ENCODE measurements around the gene AKR1C8. TPM values are rescaled to one million over a fixed set of nuclear protein-coding genes. Genes with fewer than 3 reads are reported as not detected.
"Not testable (repeated sequence)": the region's sequence is repeated elsewhere in the genome, so short reads cannot be mapped to it uniquely, and the experiment has no call there.

Gene AKR1C8
- total and polyA plus RNA-seq, 4 experiments from 2014 or later = 8.5 to 9.2 TPM; not detected in 2

DNA sequence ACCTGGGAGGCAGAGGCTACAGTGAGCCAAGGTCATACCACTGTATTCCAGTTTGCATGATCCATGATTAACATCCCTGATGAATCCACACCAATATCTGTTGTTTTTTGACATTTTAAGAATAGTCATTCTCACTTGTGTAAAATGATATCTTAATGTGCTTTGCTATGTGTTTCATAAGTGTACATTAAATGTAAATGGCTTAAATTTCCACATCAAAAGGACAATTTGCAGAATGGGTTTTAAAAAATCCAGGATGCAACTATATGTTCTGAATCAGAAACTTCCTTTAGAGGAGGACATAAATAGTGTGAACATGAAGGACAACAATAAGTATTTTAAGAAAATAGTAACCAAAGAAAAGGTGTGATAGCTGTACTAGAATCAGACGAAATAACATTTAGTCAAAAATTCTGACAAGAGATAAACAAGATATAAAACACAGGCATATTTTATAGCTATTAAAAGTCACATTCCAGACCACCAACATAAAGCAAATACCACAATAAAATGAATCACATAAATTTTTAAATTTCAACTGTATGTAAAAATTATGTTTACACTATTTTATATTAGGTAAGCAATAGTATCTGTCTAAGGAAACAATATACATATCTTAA lies 48.4 kb downstream of the AKR1C8 start:
- Histone ChIP-seq H3K27me3 (ENCODE audit: insufficient read depth, low read length) (no peaks in the 10 kb centered on the region), H3K36me3 (ENCODE audit: insufficient read depth, low read length) (no peaks in the 10 kb centered on the region), H3K9me3 (ENCODE audit: control insufficient read depth in 1 of 2, low read length in 2 of 2) (peaks cover 0 to 7% of the 10 kb centered on the region in 2 donors), H3K27ac (ENCODE audit: low read depth, low read length) (no peak overlapping the region), H3K4me1 (ENCODE audit: insufficient read depth, low read length) (no peaks in the 10 kb centered on the region), H3K4me3 (ENCODE audit: low read length in 2 of 2) (no peak overlapping the region)
- POLR2A ChIA-PET (ENCODE audit: partially characterized antibody) = no interaction called here
- peaks cover 23% of the 10 kb centered on the region in 2 donors for H3K36me3 Mint-ChIP-seq
- H3K4me3 Mint-ChIP-seq = no peak overlapping the region
- CTCF ChIA-PET (ENCODE audit: partially characterized antibody) = no interaction called here
- no peak for DNase-seq
- H3K27ac Mint-ChIP-seq = no peak overlapping the region
- peaks cover 0 to 3% of the 10 kb centered on the region in 2 donors for H3K27me3 Mint-ChIP-seq
- H3K4me1 Mint-ChIP-seq = no peaks in the 10 kb centered on the region
- H3K9me3 Mint-ChIP-seq = peaks cover 3 to 48% (median 32%) of the 10 kb centered on the region in 8 donors
- intact Hi-C loops (cut with micrococcal nuclease) = no loop called here

GRCh38 chr10:5135581-5135980 lies 49.4 kb downstream of the AKR1C8 start:
- intact Hi-C loops (cut with micrococcal nuclease) = no loop called here
- Mint-ChIP-seq H3K9me3 (peaks cover 3 to 46% (median 32%) of the 10 kb centered on the region in 8 donors), H3K27ac (no peak overlapping the region), H3K27me3 (peaks cover 0 to 3% of the 10 kb centered on the region in 2 donors), H3K36me3 (peaks cover 23% of the 10 kb centered on the region in 2 donors), H3K4me3 (no peak overlapping the region), H3K4me1 (no peaks in the 10 kb centered on the region)
- Histone ChIP-seq H3K4me3 (ENCODE audit: low read length in 2 of 2) (no peak overlapping the region), H3K9me3 (ENCODE audit: control insufficient read depth in 1 of 2, low read length in 2 of 2) (peaks cover 0 to 7% of the 10 kb centered on the region in 2 donors), H3K36me3 (ENCODE audit: insufficient read depth, low read length) (no peaks in the 10 kb centered on the region), H3K4me1 (ENCODE audit: insufficient read depth, low read length) (no peaks in the 10 kb centered on the region), H3K27me3 (ENCODE audit: insufficient read depth, low read length) (no peaks in the 10 kb centered on the region), H3K27ac (ENCODE audit: low read depth, low read length) (no peak overlapping the region)
- ChIA-PET CTCF (ENCODE audit: partially characterized antibody) (no interaction called here), POLR2A (ENCODE audit: partially characterized antibody) (no interaction called here)
- DNase-seq = no peak

DNA sequence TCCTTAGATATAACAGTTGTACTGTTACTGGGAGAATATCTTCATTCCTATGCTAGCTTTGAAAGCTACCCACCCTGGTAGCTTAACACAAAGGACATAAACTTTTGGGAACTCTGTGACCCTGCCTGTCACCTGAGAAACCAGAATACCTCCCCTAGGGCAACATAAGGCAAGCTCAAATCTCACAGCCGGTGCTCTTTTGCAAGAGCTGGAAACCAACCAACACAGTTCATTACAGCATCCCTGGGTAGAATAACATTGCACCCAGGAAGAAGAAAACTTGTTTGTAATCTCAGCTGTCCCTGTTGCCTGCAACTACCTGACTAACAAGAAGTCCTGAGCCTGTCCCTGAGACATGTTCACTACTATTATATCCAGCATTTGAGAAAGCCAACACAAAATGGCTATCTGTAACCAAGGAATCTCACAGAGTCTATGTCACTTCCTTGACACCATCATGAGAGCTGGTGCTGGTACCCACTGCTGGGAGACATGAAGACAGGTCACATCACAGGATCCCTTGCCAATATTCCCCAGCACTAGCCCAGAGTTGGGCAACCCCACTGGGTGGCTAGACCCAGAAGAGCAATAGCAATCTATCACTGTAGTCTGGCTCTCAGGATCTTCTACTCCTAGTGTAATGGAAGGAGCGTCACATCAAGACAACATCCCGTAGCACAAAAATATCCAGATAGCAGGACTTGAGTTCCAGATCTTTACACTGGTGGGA lies 59.5 kb downstream of the AKR1C8 start:
- H3K4me3 Mint-ChIP-seq = no peak overlapping the region
- Histone ChIP-seq H3K36me3 (ENCODE audit: insufficient read depth, low read length) (no peaks in the 10 kb centered on the region), H3K9me3 (ENCODE audit: control insufficient read depth in 1 of 2, low read length in 2 of 2) (no peaks in the 10 kb centered on the region), H3K4me3 (ENCODE audit: low read length in 2 of 2) (no peak overlapping the region), H3K27ac (ENCODE audit: low read depth, low read length) (no peak overlapping the region), H3K4me1 (ENCODE audit: insufficient read depth, low read length) (no peaks in the 10 kb centered on the region), H3K27me3 (ENCODE audit: insufficient read depth, low read length) (no peaks in the 10 kb centered on the region)
- H3K9me3 Mint-ChIP-seq = peaks cover 3 to 32% (median 17%) of the 10 kb centered on the region in 8 donors
- no peak for DNase-seq
- intact Hi-C loops (cut with micrococcal nuclease) = no loop called here
- H3K27me3 Mint-ChIP-seq = peaks cover 0 to 4% of the 10 kb centered on the region in 2 donors
- no peaks in the 10 kb centered on the region for H3K4me1 Mint-ChIP-seq
- H3K36me3 Mint-ChIP-seq = peaks cover 21 to 29% of the 10 kb centered on the region in 2 donors
- CTCF ChIA-PET (ENCODE audit: partially characterized antibody) = no interaction called here
- peak overlapping the region in 1 of 7 donors; percentile 37 for H3K27ac Mint-ChIP-seq
- POLR2A ChIA-PET (ENCODE audit: partially characterized antibody) = no interaction called here

GRCh38 chr10:5123886-5124285 lies 61.1 kb downstream of the AKR1C8 start:
- Histone ChIP-seq H3K4me1 (ENCODE audit: insufficient read depth, low read length) (no peaks in the 10 kb centered on the region), H3K4me3 (ENCODE audit: low read length in 2 of 2) (no peak overlapping the region), H3K27me3 (ENCODE audit: insufficient read depth, low read length) (no peaks in the 10 kb centered on the region), H3K27ac (ENCODE audit: low read depth, low read length) (no peak overlapping the region), H3K9me3 (ENCODE audit: control insufficient read depth in 1 of 2, low read length in 2 of 2) (no peaks in the 10 kb centered on the region), H3K36me3 (ENCODE audit: insufficient read depth, low read length) (no peaks in the 10 kb centered on the region)
- DNase-seq = no peak
- Mint-ChIP-seq H3K4me3 (no peak overlapping the region), H3K9me3 (peaks cover 3 to 29% (median 19%) of the 10 kb centered on the region in 8 donors), H3K36me3 (peaks cover 18 to 29% of the 10 kb centered on the region in 2 donors), H3K4me1 (no peaks in the 10 kb centered on the region), H3K27ac (no peak overlapping the region), H3K27me3 (peaks cover 0 to 4% of the 10 kb centered on the region in 2 donors)
- CTCF ChIA-PET (ENCODE audit: partially characterized antibody) = no interaction called here
- intact Hi-C loops (cut with micrococcal nuclease) = no loop called here
- POLR2A ChIA-PET (ENCODE audit: partially characterized antibody) = no interaction called here

DNA sequence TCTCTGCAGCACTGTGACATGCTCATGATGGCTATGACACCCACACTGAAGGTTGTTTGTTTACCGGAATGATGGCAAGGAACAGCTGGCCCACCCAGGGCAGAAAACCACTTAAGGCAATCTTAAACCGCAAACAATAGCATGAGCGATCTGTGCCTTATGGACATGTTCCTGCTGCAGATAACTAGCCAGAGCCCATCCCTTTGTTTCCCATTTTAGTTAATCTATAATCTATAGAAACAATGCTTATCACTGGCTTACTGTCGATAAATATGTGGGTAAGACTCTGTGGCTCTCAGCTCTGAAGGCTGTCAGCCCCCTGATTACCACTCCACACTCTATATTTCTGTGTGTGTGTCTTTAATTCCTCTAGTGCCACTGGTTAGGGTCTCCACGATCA lies 65.0 kb downstream of the AKR1C8 start:
- H3K27me3 Mint-ChIP-seq; DNase-seq; H3K27ac ChIP-seq (ENCODE audit: low read depth, low read length); H3K4me3 ChIP-seq (ENCODE audit: low read length in 2 of 2); POLR2A ChIA-PET (ENCODE audit: partially characterized antibody); H3K4me3 Mint-ChIP-seq; H3K27me3 ChIP-seq (ENCODE audit: insufficient read depth, low read length); H3K9me3 ChIP-seq (ENCODE audit: control insufficient read depth in 1 of 2, low read length in 2 of 2); H3K36me3 ChIP-seq (ENCODE audit: insufficient read depth, low read length); H3K4me1 Mint-ChIP-seq; H3K9me3 Mint-ChIP-seq; CTCF ChIA-PET (ENCODE audit: partially characterized antibody); H3K27ac Mint-ChIP-seq; intact Hi-C loops (cut with micrococcal nuclease); H3K4me1 ChIP-seq (ENCODE audit: insufficient read depth, low read length): not testable (repeated sequence)
- H3K36me3 Mint-ChIP-seq = peaks cover 13 to 14% of the 10 kb centered on the region in 2 donors

DNA sequence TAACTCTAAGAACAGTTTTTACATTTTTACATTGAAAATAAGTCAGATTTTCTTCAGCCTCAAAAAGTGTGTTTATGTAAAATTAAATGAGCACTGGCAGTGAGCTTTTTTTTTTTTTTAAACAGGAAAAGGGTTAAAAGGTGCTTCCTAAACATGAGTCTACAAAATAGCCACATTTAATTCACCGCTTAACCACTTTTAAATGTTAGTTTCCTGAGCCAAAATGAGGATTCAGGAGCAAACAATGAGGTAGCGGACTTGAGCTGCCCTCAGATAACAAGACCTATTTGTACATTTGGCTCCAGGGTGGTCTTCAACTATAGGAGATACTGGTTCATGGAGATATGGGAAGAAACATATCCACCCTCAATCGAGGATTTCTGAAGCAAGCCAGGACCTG lies 67.9 kb downstream of the AKR1C8 start:
- H3K9me3 ChIP-seq (ENCODE audit: control insufficient read depth in 1 of 2, low read length in 2 of 2) = no peaks in the 10 kb centered on the region
- H3K36me3 Mint-ChIP-seq = peaks cover 6% of the 10 kb centered on the region in 2 donors
- H3K9me3 Mint-ChIP-seq = peaks cover 0 to 7% (median 4%) of the 10 kb centered on the region in 8 donors
- H3K4me1 ChIP-seq (ENCODE audit: insufficient read depth, low read length) = no peaks in the 10 kb centered on the region
- H3K4me1 Mint-ChIP-seq = no peaks in the 10 kb centered on the region
- ChIA-PET POLR2A (ENCODE audit: partially characterized antibody) (no interaction called here), CTCF (ENCODE audit: partially characterized antibody) (no interaction called here)
- intact Hi-C loops (cut with micrococcal nuclease) = no loop called here
- H3K4me3 ChIP-seq (ENCODE audit: low read length in 2 of 2) = no peak overlapping the region
- no peak overlapping the region for H3K27ac ChIP-seq (ENCODE audit: low read depth, low read length)
- no peak for DNase-seq
- no peaks in the 10 kb centered on the region for H3K27me3 ChIP-seq (ENCODE audit: insufficient read depth, low read length)
- H3K27ac Mint-ChIP-seq = no peak overlapping the region
- H3K36me3 ChIP-seq (ENCODE audit: insufficient read depth, low read length) = no peaks in the 10 kb centered on the region
- H3K27me3 Mint-ChIP-seq = peaks cover 0 to 3% of the 10 kb centered on the region in 2 donors
- no peak overlapping the region for H3K4me3 Mint-ChIP-seq

- no peaks in the 10 kb centered on the region for H3K4me1 Mint-ChIP-seq
- peaks cover 0 to 7% (median 4%) of the 10 kb centered on the region in 8 donors for H3K9me3 Mint-ChIP-seq
- H3K36me3 Mint-ChIP-seq = peaks cover 3 to 6% of the 10 kb centered on the region in 2 donors
- no peaks in the 10 kb centered on the region for H3K9me3 ChIP-seq (ENCODE audit: control insufficient read depth in 1 of 2, low read length in 2 of 2)
- H3K27me3 ChIP-seq (ENCODE audit: insufficient read depth, low read length) = no peaks in the 10 kb centered on the region
- H3K4me1 ChIP-seq (ENCODE audit: insufficient read depth, low read length) = no peaks in the 10 kb centered on the region
- CTCF ChIA-PET (ENCODE audit: partially characterized antibody) = no interaction called here
- no peak overlapping the region for H3K27ac Mint-ChIP-seq
- POLR2A ChIA-PET (ENCODE audit: partially characterized antibody) = no interaction called here
- H3K4me3 ChIP-seq (ENCODE audit: low read length in 2 of 2) = no peak overlapping the region
- intact Hi-C loops (cut with micrococcal nuclease) = no loop called here
- no peaks in the 10 kb centered on the region for H3K36me3 ChIP-seq (ENCODE audit: insufficient read depth, low read length)
- DNase-seq = no peak
- peaks cover 0 to 3% of the 10 kb centered on the region in 2 donors for H3K27me3 Mint-ChIP-seq
- no peak overlapping the region for H3K27ac ChIP-seq (ENCODE audit: low read depth, low read length)
- no peak overlapping the region for H3K4me3 Mint-ChIP-seq
These were observed 68.3 kb downstream of the AKR1C8 start for GRCh38 chr10:5116621-5117020.

Measured in CD4-positive, alpha-beta memory T cell (primary cell).